IPS-18c (cell line): ENCODE data around the gene EEF1E1.
"Not testable (repeated sequence)": the region's sequence is repeated elsewhere in the genome, so short reads cannot be mapped to it uniquely, and the experiment has no call there.

Source experiments
- H3K4me3 ChIP-seq: 2 replicates; pipeline ENCODE4 v1.7.0; 2013; ENCODE audit warnings: low read depth, mild to moderate bottlenecking, low read length, moderate library complexity; ENCODE audit not compliant: insufficient read depth
- H3K9me3 ChIP-seq: one replicate; pipeline ENCODE4 v1.6.1; 2013; ENCODE audit warnings: mild to moderate bottlenecking, low read length, moderate library complexity; ENCODE audit not compliant: control insufficient read depth, insufficient read depth

Gene EEF1E1

GRCh38 chr6:8073758-8074157 lies 28.6 kb downstream of the EEF1E1 start:
- Histone ChIP-seq H3K9me3 (no peaks in the 10 kb centered on the region), H3K4me3 (no peak overlapping the region)

DNA sequence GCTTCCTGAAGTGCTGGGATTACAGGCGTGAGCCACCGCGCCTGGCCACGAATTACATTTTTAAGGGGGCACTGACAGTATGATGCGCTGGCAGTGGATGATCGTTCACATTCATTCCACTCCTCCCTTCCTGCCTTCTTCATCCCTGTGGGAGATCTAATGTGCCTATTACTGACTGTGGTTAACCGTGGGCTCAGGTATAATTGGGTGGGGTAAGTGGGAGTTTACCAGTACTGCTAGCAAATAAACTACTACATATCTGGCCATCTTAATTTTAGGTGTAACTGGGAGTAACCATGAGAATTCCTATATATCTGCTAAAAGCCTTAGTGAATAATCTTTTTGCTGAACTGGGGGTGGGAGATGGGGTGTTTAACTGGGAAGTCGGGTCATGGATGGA lies 31.6 kb downstream of the EEF1E1 start:
- Histone ChIP-seq H3K9me3 (no peaks in the 10 kb centered on the region), H3K4me3 (no peak overlapping the region)

DNA sequence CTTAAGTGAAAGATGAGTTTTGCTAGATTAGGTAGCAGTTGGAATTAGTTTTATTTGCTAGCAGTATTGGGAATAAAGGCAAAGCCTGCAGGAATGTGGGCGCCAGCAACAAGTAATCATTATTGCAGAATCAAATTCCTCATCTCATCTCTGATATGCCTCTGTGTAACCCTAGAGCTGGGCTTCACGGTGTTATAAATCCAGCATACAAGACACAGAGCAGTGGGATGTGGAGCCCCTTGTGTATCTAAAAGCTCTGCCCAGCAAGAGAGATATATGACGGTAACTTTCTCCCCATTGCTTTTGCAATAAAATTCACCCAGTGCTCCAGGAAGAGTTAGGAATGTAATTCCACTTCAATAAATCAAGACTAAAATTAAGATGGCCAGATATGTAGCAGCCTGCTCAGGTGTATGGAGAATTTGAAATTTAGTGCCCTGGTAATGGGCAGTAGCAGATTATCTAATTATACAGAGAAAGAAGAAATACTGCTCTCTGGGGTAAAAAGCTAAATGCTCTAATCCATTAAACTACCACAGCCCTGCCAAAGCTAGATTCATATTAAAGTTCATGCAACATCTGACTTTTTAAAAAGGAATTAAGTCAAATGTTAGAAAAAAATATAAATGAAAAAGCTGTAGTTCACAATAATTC lies 32.6 kb downstream of the EEF1E1 start:
- H3K9me3 ChIP-seq = no peaks in the 10 kb centered on the region

DNA sequence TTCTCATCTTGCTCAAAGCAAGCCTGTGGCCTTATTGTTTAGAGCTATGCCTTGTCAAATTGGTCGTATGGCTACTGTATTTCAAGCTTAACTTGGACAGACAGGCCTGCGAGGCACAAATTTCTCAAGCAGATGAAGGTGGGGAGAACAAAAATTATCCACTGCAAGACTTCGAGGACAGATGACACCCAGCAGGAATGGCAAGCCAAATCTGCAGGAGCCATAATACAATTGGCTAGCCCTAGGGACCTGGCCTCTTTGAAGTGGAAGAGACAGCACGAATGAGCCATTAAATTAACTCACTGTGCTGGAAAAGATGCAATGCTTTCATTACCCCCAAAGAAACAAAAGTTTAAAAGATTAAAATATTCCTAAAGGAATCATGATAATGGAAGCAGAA lies 33.2 kb downstream of the EEF1E1 start:
- H3K9me3 ChIP-seq = no peaks in the 10 kb centered on the region
- no peak overlapping the region for H3K4me3 ChIP-seq

More for the DNA sequence above, 32.6 kb downstream of the EEF1E1 start:
- H3K4me3 ChIP-seq = no peak overlapping the region

- no peaks in the 10 kb centered on the region for H3K9me3 ChIP-seq
- no peak overlapping the region for H3K4me3 ChIP-seq
These were observed 36.2 kb downstream of the EEF1E1 start for GRCh38 chr6:8066108-8066507.

- H3K9me3 ChIP-seq = no peaks in the 10 kb centered on the region
- no peak overlapping the region for H3K4me3 ChIP-seq
These were observed 36.8 kb downstream of the EEF1E1 start for GRCh38 chr6:8065519-8065911.

GRCh38 chr6:8064638-8065518 lies 37.5 kb downstream of the EEF1E1 start:
- no peak overlapping the region for H3K4me3 ChIP-seq
- no peaks in the 10 kb centered on the region for H3K9me3 ChIP-seq

DNA sequence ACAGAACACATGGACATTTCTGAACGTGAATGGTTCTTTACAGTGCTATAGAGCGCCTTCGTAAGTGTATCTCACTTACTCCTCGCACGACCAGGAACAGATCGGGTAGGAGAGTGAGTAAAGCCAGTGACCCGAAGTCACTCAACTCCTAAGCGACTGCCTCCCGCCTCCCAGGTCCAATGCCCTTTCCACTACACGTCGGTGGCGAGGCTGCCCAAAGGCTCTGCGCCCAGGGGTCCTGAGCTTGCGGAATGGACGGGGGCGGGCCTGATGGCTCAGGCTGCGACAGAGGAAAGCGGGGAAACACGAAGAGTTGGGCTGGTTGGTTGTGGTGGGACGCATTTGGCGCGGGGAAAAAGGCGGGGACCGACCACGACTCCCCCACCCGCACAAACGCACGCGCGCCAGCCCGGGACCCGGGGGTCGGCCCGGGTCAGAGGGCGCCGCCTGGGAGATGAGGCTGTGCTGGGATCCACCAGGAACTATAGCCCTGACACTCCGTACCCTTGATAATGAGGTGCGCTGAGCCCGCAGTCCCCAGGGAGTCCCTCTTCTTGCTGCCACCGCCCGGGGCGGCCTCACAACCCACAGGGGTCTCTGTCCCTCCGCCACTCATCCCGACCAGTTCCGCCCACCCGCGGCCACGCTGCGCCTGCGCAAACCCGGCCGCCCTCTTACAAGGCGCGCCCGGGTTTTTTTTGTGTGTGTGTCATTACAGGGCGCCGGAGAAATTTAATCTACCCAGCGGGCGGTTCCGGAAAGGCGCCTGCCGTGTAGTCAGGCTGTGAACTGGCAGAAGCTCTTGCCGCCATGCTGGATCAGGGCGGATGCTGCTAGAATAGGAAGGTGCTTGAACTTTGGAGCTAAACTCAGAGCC lies 38.3 kb downstream of the EEF1E1 start, which contains the start of gene BLOC1S5:
Gene BLOC1S5, minus strand, starts transcription at position 629 of the 877 bp plus-strand sequence. Its CDS starts 13 bp downstream, at position 616.
- Histone ChIP-seq H3K9me3 (no peaks in the 10 kb centered on the region), H3K4me3 (peak within 1 kb of the TSS; percentile 77)

- Histone ChIP-seq H3K4me3 (no peak overlapping the region), H3K9me3 (no peaks in the 10 kb centered on the region)
These were observed 40.6 kb downstream of the EEF1E1 start for GRCh38 chr6:8061736-8062135.

- Histone ChIP-seq H3K9me3 (no peaks in the 10 kb centered on the region), H3K4me3 (no peak overlapping the region)
These were observed 42.0 kb downstream of the EEF1E1 start for GRCh38 chr6:8060346-8060745.

GRCh38 chr6:8059129-8059528 lies 43.2 kb downstream of the EEF1E1 start:
- Histone ChIP-seq H3K9me3 (no peaks in the 10 kb centered on the region), H3K4me3 (no peak overlapping the region)

DNA sequence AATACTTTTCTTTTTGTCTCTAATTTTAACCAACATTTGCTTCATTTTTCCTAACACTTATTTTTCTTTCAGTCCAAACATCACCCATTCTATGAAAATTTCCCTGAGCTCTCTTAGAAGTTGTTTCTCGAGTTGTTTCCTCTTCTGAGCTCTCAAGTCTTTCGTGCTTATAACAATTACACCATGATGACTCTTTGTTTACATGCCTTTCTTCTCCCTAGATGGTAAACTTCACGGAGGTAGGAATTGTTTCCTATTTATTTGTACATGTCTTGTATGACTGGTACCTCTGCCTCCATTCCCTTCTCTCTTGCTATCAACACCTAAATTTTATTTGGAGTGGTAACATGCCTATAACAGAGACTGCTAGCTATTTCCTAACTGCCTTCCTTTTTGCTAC lies 44.6 kb downstream of the EEF1E1 start:
- no peak overlapping the region for H3K4me3 ChIP-seq
- no peaks in the 10 kb centered on the region for H3K9me3 ChIP-seq

DNA sequence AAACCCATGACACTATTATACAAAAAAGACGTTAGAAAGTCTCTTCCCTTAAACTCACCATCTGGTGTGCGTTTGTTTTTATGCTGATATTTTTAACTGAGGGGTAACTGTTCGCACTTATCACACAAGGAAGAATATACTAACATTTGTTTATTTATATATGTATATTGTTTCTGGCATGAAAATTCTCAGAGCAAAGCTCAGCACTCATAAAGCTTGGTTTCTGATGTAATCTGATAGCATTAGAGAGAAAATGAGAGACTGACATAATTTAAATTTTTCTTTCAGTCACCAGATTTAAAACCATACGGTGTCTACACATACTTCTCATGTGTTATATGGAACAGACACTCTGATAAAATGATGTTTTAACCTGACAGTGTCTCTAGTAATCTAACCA lies 45.1 kb downstream of the EEF1E1 start:
- no peaks in the 10 kb centered on the region for H3K9me3 ChIP-seq
- no peak overlapping the region for H3K4me3 ChIP-seq

DNA sequence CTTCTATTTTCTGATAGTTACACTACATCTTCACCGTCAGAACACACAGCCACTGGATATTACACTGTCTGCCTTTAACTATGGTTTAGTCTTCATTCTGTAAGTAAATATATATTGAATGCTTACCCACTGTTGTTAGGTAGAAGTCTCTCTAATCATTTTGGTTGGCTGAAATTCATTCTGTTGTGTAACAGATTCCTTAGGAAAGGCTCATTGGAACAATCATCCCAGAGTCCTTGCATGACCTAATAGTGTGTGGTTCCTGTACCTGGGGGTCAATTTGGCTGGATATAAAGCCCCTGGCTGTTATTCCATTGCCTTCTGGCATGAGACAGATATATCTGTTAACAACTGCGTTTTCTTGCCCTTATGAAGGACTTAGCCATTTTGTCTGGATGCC lies 48.1 kb downstream of the EEF1E1 start:
- Histone ChIP-seq H3K4me3 (no peak overlapping the region), H3K9me3 (no peaks in the 10 kb centered on the region)

- no peaks in the 10 kb centered on the region for H3K9me3 ChIP-seq
- no peak overlapping the region for H3K4me3 ChIP-seq
These were observed 54.6 kb downstream of the EEF1E1 start for GRCh38 chr6:8047541-8048292.

DNA sequence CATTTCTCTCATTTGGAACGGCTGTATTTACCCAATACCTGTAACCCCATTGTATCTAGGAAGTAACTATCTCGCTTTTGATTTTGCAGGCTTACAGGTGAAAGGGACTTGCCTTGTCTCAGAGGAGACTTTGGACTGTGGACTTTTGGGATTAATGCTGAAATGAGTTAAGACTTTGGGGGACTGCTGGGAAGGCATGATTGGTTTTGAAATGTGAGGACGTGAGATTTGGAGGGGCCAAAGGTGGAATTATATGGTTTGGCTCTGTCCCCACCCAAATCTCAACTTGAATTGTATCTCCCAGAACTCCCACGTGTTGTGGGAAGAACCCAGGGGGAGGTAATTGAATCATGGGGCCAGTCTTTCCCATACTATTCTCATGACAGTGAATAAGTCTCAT lies 56.6 kb downstream of the EEF1E1 start:
- H3K4me3 ChIP-seq, H3K9me3 ChIP-seq: not testable (repeated sequence)

GRCh38 chr6:8043221-8043620 lies 59.1 kb downstream of the EEF1E1 start:
- H3K4me3 ChIP-seq = no peak overlapping the region
- peaks cover 2% of the 10 kb centered on the region for H3K9me3 ChIP-seq
